IPS DF 19.7 (cell line): ENCODE results near the gene DOC2A.
"Not testable (repeated sequence)": the region's sequence is repeated elsewhere in the genome, so short reads cannot be mapped to it uniquely, and the experiment has no call there.

Experiments
- DNase-seq: peaks from one replicate; pipeline ENCODE4 v3.0.0-alpha.2; 2013; ENCODE audit warnings: low read depth, low spot score

The DOC2A gene

DNA sequence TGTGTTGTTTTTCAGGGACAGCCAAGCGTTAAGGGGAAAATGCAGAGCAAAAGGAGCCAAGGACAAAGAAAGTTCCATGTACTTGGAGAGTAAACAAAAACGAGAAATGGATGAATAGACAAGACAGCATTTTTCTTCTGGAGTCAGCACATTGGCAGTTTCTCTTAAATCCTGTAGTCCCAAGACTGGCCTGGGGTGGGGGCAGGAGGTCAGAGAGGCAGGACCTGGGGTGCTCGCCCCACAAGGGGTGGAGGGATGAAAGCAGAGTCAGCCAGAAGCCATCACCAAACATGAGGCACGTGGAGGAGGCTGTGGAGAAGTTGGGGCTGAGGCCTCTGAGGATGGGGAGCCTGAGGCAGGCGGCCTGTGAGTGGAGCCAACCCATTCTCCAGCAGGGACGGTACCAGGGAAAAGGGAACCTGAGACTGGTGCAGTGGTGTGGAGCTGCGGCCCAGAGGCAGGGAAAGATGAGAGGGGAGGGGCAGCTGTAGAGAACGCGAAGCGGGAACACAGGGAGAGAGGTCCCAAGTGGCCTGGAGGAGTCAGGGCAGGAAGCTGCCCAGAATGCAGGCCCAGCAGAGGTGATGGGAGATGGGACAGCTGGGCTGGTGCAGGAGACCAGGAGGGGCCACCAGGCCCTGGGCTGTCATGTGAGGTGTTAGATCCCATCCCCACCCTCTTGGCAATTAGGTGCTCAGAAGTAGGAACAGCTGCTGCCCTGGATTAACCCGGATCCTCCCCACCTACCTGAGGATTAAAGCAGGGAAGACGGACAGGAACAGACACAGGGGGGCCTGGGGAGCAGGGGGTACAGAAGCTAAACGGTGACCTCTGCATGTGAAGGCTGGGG, 17.0 kb upstream of the DOC2A start:
- no peak for DNase-seq

DNA sequence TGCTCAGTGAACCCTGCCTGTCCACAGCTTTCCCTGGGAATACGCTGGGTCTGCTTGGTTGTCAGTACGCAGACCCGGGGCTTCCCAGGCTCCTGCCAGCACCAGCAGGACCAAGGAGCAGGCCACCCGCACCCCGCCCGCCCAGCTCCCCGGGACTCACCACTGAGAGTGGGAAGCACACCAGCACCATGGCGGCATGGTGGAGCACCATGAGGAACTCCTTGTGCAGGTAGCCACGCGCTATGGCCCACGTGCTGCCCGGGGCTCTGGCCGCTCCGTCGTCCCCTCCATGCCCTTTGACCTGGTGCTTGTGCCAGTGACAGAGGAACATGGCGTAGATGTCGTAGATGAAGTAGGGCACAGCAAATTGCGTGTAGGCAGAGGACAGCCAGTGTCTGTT, 15.6 kb upstream of the DOC2A start:
- no peak for DNase-seq

GRCh38 chr16:30025574-30025973, 14.7 kb upstream of the DOC2A start:
- no peak for DNase-seq

GRCh38 chr16:30025156-30025555, 14.3 kb upstream of the DOC2A start:
- DNase-seq = no peak

GRCh38 chr16:30024451-30024850, 13.6 kb upstream of the DOC2A start:
- DNase-seq = no peak

GRCh38 chr16:30023586-30023985, 12.8 kb upstream of the DOC2A start:
- no peak for DNase-seq

DNA sequence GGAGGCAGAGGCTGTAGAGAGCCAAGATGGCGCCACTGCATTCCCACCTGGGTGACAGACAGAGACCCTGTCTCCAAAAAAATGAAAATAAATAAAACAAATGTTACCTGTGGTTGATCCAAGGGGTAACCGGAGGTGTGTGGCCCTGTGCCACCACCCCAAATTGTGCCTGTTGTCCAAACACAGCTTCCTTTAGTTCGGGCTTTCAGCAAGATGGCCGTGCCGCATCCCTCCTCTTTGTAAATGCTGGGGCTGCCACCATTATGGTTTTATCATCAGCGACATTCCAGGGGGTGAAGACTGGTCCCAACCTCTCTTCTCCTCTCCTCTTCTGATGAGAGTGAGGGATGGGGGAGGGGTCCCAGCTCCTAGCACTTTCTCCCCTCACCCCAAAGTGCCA, 12.1 kb upstream of the DOC2A start, which contains the start of gene C16orf92:
C16orf92 (plus strand) TSS at position 312 of the 400 bp plus-strand sequence. CDS start 143 bp downstream, outside the sequence.
- no peak for DNase-seq

GRCh38 chr16:30018731-30019158, 7.9 kb upstream of the DOC2A start:
- no peak for DNase-seq

DNA sequence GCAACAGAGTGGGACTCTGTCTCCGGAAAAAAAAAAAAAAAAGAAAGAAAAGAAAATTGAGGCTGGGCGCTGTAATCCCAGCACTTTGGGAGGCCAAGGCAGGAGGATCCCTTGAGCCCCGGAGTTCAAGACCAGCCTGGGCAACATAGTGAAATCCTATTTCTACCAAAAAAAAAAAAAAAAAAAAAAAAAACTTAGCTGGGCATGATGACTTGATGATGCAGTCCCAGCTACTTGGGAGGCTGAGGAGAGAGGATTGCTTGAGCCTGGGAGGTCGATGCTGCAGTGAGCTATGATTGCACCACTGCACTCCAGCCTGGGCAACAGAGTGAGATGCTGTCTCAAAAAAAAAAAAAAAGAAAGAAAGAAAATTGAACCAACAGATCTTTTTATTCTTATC, 7.1 kb upstream of the DOC2A start:
- DNase-seq = not testable (repeated sequence)

DNA sequence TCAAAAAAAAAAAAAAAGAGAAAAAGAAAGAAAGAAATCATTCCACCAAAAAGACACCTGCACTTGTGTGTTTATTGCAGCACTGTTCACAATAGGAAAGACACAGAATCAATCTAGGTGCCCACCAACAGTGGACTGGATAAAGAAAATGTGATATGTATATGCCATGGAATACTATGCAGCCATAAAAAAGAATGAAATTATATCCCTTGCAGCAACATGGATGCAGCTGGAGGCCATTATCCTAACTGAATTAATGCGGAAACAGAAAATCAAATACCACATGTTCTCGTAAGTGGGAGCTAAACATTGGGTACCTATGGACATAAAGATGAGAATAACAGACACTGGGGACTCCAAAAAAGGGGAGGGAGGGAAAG, 6.4 kb upstream of the DOC2A start:
- no peak for DNase-seq

- no peak for DNase-seq
Observed at GRCh38 chr16:30016555-30017276, 5.9 kb upstream of the DOC2A start.

GRCh38 chr16:30015450-30015849, 4.6 kb upstream of the DOC2A start:
- DNase-seq = not testable (repeated sequence)

DNA sequence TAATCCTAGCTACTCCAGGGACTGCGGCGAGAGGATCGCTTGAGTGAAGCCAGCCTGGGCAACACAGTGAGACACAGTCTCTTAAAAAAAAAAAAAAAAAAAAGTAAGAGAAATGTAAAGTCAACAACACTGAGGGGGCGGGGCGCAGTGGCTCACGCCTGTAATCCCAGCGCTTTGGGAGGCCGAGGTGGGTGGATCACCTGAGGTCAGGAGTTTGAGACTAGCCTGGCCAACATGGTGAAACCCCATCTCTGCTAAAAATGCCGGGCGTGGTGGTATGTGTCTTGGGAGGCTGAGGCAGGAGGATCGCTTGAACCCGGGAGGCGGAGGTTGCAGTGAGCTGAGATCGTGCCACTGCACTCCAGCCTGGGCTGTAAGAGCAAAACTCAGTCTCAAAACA, 1.8 kb upstream of the DOC2A start:
- DNase-seq = not testable (repeated sequence)

DNA sequence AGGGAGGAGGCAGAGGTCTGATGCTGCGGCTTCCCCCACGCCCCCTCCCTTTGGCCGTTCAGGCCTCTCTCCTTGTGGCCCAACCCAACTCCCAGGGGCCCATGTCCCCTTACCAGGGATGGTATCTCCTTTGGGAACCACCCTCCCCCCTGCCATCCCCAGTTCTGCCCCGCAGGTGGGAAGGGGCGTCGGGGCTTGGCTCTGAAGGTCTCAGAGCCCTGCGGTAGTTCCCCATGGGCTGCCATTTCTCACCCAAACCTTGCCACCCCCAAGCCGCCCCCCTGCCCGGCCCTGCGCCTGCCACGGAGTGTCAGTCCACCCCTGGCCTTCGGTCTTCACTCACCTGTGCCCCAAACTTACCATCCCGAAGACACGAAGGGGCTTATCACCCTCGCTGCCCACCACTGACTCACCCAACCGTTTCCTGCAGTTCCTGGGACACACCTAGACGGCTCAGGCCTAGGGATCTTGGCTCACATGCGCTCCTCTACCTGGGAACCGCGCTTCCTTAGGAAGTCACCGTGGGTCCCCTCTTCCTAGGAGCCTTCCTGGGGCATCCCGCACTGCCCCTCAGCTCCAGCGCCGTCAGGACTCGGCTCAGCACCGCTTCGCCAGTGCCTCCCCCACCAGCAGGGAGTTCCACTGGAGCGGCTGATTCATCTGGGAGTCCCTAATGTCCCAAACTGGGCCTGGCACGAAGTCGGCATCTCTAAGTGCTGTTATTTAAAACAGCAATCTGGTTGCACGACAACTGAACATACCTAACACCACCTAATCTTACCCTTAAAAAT, 1.1 kb upstream of the DOC2A start:
- no peak for DNase-seq

DNA sequence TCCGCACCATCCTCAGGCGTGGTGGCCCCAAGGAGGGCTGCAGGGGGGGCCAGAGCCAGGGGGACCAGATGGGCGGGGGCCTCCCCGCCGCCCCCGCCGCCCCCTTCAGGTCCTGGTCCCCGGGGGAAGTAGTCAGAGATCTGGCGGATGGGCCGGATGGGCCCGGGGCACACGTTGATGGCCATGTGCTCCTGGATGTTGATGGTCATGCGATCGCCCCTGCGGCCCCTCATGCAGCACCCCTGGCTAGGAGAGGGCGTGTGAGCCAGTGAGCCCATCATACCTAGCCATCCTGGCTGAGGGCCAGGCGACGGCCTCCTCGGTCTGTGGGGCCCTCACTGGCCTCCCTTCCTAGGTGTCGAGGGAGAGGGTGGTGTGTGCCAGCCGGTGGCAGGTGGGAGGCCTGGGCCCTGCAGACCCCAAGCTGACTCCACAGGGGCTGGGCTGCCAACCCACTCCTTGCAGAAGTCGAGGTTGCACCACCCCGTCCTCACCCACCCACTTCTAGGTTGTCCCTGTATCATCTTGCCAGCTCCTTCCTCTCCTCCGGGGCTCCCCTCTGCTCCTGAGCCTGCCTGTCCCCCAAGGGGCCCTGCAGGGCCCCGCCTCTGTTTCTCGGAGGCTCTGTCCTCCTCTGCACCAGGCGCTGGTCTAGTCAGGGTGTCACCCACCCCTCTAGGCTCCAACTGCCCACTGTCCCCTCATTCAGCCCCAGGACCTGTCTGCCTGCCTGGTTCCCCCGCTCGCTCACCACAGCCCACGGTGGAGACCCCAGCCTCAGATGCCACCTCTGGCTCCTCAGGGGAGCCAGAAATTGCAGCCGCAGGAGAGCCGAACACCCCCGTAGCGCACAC, 610 bp downstream of the DOC2A start:
- no peak for DNase-seq

DNA sequence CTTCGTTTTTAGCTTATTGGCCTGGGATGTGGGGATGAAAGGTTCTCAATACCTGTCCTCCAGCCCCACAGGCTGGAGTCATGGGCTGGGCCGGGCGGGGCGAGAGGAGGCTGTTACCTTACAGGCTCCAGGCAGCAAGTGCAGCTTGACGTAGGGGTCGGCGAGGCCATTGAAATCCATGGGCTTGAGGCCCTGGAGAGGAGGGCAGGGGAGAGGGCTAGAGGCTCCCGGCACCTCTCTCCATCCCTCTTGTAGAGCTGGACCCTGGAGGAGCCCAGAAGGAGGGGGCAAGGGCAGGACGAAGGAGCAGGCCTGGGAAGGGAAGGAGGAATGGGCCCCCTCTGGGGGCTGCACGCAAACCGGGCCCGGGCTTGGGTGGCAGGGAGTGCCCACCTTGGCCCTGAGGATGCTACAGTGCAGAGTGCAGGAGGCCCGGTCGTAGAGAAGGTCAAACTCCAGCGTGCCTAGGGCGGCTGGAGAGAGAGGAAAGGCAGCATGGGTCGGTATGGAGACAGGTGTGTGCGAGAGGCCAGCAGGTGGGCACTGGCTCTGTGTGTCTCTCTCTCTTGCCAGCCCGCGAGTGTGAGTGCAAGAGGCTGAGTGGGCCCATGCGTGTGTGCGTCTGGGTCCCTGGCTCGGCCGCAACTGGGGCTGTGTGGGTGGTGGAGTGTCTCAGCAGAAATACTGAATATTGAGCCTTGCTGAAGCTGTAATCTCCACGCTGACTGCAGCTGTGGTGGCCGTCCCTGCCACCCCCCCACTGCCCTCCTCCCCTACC, 1.6 kb downstream of the DOC2A start:
- DNase-seq = no peak

GRCh38 chr16:30007378-30007895, 3.4 kb downstream of the DOC2A start:
- DNase-seq = no peak

- no peak for DNase-seq
Observed at GRCh38 chr16:30006659-30007377, 4.0 kb downstream of the DOC2A start.

- no peak for DNase-seq
Observed at GRCh38 chr16:30006095-30006473, 4.7 kb downstream of the DOC2A start.
